NCI-H226 (cell line): ENCODE data around the gene PRDM16.

Experiments used
- DNase-seq: peaks from one replicate; pipeline ENCODE4 v3.0.0-alpha.2; 2015

PRDM16 gene

DNA sequence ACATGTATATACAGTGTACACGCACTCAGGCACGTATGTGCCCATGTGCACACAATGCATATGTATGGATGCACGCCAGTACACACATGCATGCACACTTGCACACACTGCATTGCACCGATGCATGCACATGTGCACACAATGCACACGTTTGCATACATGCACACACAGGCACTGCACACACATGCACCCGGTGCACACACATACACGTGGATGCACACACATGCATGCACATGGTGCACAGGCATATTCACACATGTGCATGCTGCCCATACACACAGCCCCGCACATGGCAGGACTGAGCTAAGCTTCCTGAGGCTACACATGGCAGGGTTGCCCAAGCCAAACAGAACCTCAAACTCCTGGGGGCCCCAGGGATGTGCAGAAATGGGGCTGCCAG, 405.0 kb downstream of the PRDM16 start:
- DNase-seq, result no peak

DNA sequence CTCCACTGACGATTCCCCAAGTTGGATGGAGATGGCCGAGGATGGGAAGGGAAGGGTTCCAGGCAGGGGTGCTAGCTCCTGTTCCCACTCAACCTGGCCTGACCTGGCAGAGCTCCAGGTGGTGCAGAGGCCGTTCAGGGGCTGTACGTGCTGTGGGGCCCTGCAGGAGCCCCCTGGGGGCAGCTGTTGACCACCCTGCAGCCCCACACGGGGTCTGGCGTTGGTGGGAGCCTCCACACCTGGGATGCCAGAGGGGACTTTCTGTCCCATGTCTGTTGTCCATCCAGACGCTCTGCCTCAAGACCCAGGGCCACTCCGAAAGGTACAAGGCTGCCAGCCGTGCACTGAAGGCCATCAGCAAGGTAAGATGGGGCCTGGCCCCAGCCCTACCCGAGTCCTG, 405.4 kb downstream of the PRDM16 start:
- no peak for DNase-seq

DNA sequence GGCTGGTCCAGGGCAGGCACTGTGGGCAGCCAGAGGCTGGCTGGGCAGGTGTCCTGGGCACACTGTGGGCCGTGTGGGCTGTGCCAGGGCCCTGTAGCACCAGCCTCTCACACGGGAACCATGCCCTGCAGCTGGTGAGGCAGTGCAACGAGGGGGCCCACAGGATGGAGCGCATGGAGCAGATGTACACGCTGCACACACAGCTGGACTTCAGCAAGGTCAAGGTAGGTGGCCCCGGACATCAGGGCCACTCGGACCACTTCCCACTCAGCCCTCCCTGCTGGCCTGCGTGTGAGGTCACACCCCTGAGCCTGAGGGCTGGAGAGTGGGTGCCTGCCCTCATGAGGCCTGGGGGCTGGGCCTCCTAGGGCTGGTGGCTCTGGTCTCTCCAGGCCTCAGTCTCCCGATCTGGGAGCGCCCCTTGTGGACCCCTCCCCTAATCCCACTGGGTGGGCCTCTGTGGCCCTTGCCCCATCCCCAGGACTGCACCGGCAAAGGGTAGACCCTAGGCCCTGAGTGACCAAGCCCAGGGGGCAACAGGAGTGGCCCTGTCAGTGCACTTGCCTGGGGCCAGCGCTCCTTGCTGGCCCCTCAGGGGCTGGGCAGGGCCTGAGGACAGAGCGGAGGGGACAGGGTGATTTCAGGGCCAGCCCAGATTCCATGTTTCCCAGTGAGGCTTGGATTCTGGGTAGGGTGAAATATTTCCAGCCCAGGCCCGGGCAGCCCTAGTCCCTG, 407.0 kb downstream of the PRDM16 start:
- DNase-seq, result no peak

DNA sequence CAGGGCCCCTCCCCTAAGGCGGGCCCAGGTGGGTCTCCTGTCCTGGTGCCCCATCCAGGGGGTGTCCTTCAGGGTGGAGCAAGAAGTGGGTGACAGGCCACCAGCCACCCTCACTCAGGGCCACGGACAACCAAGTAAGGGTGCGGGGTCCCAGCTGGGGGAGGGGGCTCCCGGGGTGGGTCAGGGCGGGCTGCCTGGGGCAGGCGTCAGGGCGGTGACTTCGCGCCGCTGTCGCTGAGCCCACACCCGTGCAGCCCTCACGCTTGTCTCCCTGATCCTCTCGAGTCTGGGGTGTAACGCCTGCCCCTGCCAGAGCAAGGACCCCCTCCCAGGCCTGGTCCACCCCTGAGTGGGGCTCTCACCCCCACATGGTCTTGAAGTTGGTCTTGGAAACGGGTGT, 407.7 kb downstream of the PRDM16 start:
- DNase-seq, result no peak

DNA sequence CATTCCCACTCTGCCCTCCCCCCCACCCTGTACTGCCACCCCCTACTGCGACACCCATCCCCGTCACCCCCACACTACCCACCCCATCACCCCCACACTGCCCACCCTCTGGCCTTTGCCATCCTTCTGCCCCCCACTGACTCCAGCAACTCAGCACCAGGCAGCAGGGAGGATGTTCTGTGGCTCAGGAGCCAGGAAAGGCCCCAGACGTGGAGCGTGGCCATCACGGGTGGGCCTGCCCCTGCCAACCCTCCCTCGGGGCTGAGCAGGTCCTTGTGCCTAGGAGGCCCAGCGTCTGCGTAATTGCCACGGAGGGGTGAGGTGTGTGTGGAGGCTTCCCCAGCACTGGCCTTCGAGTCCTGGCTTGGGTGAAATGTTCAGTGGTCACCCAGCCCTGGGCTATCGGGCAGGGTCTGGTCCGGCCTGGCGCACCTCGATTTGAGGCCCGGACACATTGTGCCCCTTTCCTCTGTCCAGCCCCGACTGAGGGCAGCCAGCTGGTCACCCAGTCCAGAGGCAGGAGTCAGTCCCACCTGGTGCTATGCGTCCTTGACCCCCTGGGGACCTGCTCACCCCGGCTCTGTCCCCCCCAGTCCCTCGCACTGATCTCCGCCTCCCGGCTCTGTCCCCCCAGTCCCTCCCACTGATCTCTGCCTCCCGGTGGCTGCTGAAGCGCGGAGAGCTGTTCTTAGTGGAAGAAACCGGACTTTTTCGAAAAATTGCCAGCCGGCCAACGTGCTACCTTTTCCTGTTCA, 408.4 kb downstream of the PRDM16 start:
- no peak for DNase-seq

DNA sequence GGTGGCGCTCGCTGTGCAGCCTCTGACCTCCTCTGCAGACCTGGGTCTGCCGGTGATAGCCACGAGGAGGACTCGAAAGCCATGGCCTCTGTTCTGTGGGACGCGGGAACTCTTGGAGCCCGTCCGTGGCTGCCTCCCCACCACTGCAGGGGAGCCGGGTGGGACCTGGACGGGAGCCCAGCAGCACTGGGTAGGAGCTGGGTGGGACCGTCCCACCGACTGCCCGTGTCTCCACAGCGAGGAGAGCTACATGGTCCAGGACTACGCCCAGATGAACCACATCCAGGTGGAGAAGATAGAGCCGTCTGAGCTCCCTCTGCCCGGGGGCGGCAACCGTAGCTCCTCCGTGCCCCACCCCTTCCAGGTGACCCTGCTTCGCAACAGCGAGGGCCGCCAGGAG, 409.2 kb downstream of the PRDM16 start:
- no peak for DNase-seq

DNA sequence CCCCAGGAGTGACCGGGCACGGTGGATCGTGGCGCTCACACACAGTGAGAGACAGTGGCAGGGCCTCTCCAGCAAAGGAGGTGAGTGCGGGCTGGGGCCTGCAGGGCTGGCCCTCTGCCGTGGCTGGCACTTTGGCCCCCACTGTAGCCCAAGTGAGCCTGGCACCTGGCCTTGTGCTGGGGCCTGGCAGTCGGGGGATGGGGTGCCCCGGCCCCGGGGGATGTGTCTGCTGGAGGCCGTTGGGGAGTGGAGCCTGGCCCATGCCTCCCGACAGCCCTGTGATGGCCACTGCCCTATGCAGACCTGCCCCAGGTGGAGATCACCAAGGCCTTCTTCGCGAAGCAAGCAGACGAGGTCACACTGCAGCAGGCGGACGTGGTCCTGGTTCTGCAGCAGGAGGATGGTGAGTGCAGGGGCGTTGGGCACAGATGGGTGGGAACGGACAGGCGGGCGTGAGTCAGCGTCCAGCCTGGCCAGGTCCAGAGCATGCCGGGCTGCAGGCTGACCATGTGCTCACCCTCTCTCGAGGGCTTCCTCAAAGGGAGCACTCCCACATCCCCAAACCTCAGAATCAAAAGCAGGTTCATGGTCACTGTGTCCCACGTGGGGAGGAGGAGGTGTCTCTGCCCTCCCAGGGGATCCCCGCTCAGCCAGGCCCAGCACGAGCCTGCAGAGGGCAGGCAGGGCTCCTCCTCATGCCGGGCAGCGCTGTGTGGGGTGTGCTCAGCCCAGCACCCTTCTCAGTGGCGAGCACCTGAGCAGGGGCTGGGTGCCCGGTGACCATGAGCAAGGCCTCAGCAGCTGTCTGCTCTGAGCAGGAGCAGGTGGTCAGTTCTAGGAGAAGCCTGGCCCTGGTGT, 410.7 kb downstream of the PRDM16 start:
- no peak for DNase-seq

DNA sequence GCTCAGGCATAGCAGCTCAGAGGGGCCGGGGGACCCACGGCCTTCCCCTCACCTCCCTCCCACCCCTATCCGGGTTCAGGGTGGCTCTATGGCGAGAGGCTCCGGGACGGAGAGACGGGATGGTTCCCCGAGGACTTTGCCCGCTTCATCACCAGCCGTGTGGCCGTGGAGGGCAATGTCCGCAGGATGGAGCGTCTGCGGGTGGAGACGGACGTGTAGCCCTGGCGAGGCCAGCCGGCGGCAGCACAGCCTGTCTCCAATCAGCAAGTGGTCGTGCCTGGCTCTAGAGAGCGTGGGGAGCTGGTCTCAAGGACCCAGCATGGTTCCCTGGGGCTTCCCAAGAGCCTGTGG, 411.3 kb downstream of the PRDM16 start:
- no peak for DNase-seq

DNA sequence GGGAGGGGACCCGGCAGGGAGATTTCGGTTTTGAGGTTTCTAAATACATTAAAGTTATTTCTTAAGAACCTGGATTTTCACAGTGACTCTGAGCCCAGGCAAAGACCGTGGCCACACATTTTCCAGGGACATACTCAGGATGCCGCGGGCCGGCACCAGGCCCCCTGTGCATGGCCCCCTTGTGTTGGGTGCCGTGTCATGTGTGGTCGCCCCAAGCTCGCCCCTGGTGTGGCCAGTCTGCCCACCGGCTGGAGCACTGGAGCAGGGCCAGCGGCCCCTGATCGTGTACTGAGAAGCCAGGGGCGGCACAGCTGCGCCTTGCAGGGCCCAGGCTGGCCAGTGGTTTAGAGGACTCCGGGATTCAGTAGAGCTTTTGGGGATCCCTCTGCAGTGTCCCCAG, 412.0 kb downstream of the PRDM16 start:
- no peak for DNase-seq

DNA sequence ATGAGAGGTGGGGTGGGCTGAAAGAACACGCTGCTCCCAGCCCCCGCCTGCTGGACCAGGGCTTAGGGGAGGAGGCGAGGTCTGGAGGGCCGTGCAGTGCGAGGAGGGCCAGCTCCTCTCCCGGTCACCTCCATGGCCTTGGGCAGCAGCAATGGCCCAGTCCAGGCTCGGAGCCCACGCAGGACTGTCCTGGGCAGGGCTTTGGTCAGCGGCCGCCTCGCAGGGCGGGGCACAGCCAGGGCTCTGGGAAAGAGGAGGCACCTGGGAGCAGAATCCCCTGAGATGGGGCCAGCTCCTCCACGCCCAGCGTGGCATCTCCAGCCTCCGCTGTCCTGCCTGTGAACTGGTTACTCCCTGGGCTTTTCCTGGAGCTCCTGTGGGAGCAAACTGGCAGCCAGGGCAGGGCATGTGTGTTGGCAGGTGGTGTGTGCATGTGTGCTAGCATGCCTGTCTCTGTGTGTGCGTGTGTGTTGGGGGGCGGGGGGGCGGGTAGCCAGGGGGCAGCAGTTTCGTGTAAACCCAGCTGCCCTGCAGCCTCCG, 412.9 kb downstream of the PRDM16 start:
- DNase-seq, result no peak

DNA sequence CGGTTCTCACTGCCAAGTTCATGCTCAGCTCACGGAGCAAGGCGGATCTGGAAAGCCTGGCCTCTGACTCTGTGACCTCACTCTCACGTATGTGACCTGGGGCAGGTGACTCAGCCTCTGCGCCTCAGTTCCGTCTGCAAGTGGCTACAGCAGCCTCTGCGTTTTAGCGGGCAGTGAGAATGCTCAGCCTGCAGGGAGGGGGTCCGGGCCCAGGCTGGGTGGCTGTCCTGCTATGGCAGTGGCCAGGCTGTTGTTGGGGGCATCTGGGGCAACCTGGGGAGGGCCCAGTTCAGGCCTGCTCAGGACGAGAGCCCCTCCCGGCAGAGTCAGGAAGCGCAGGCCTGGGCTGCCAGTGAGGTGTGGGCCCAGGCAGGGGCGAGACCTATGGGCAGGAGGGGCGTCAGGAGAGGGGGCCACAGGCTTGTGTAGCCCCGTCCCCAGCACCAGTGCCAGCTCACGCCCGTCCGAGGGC, 413.4 kb downstream of the PRDM16 start:
- peak; percentile 84 for DNase-seq

DNA sequence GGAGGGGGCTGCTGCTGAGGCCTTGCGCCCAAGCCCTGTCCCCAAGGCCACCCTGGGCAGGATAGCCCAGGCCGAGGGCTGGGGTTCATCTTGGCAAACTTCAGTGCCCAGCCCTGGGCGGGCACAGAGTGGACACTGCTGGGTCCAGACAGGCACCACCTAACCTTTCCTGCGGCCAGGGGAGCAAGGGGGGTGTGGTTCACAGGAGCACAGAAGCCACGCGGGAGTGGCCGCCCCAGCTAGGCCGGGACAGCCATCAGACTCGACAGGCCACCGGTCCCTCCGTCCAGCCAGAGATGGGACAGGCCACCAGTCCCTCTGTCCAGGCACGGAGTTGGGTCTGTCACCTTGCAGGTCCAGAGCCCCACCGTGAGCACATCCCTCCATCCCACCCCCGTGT, 414.4 kb downstream of the PRDM16 start:
- DNase-seq, result no peak

DNA sequence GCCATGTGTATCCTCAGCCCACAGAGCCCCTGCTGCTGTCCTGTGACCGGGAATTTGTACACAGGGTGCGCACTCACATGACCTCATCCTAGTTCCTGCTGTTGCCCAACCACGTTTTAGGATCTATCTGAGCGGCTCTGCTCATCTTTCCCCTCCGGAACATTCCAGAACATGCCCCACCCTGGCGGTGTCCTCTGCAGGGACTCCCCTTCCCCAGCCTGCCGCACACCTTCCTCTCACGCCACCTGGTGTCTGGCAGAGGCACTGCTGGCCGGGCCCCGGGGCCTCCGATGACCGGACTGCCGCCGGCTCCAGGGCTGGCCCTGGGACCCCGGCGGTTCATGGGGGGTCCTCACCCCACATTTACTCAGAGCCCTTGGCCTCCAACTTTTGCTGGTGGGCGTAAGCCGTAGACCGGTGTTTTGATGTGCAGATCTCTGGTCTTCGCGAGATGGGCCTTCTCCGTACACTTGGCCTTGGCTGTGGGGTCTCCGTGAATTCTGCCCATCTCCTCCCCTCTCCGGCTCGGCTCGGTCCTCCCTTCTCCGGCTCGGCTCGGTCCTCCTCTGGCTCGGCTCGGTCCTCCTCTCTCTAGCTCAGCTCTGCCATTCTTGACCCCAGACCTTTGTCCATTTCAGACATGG, 414.9 kb downstream of the PRDM16 start:
- no peak for DNase-seq

DNA sequence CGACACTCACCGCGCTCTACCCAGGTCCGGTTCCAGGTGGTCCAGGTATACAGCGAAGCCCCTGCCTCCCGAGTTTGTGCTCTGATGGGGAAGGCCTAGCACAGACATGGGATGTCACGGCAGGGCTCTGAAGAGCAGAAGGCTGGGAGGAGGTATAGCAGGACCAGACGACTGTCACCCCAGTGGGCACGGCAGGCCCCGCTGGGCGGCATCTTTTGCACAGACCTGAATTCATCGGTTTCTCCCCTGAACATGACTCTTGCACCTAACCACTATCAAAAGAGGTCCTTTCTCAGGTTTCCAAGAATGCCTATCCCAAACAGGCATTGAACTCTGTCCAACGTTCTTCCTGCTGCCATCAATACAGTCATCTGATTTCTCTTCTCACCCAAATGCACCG, 416.0 kb downstream of the PRDM16 start:
- DNase-seq, result no peak
